PC-9 (cell line): Measurements from ENCODE around the gene APRT. TPM values are rescaled to one million over a fixed set of nuclear protein-coding genes. Genes with fewer than 3 reads are reported as not detected.

Source experiments
- BruUV-seq: library from RNA; stranded (reverse); fragments of 400-500 nt; replicated peaks from 2 replicates; lab custom pipeline; 2021; lab: Mats Ljungman, UMichigan
- CTCF ChIA-PET: fragments of 300-600 bp; sonication (Branson Sonifier 250); formaldehyde crosslinking; loops from one replicate; lab custom pipeline; 2022; ENCODE audit warnings: antibody characterized with exemption; lab: Charles Lee
- POLR2A ChIA-PET: fragments of 300-600 bp; sonication (Branson Sonifier 250); formaldehyde crosslinking; loops from one replicate; lab custom pipeline; 2022; ENCODE audit warnings: antibody characterized with exemption; ENCODE audit not compliant: unreplicated experiment; lab: Charles Lee
- DNase-seq, 2 experiments: peaks; one replicate each; pipeline versions ENCODE4 v3.0.0 to v3.0.0-alpha.2; 2015 to 2022; ENCODE audit warnings: mixed read lengths in 1 of 2
- H2AFZ ChIP-seq: fragments of 200-600 bp; sonication (generic); 2 replicates; pipeline ENCODE4 v1.8.1; 2017; ENCODE audit warnings: antibody characterized with exemption
- H3F3A ChIP-seq: fragments of 200-600 bp; sonication (generic); 2 replicates; pipeline ENCODE4 v1.8.1; 2017; ENCODE audit warnings: antibody characterized with exemption, mild to moderate bottlenecking, low read depth; ENCODE audit not compliant: insufficient read depth
- H3K27ac ChIP-seq: fragments of 200-600 bp; sonication (generic); 2 replicates; pipeline ENCODE4 v1.6.1; 2016; ENCODE audit warnings: mixed run types
- H3K27me3 ChIP-seq: fragments of 200-600 bp; sonication (generic); 2 replicates; pipeline ENCODE4 v1.6.1; 2016; ENCODE audit warnings: low read depth, mixed run types; ENCODE audit not compliant: insufficient read depth
- H3K36me3 ChIP-seq: fragments of 200-600 bp; sonication (generic); 2 replicates; pipeline ENCODE4 v1.6.1; 2016; ENCODE audit warnings: low read depth, mixed run types
- H3K4me1 ChIP-seq: fragments of 200-600 bp; sonication (generic); replicated peaks from 2 replicates; pipeline ENCODE4 v1.6.1; 2016; ENCODE audit warnings: mixed run types; ENCODE audit not compliant: insufficient read depth
- H3K4me2 ChIP-seq: fragments of 200-600 bp; sonication (generic); 2 replicates; pipeline ENCODE4 v1.6.1; 2017; ENCODE audit warnings: mixed run types
- H3K4me3 ChIP-seq: fragments of 200-600 bp; sonication (generic); 2 replicates; pipeline ENCODE4 v1.6.1; 2016; ENCODE audit warnings: mixed run types
- H3K79me2 ChIP-seq: fragments of 200-600 bp; sonication (generic); 2 replicates; pipeline ENCODE4 v1.6.1; 2017; ENCODE audit warnings: low read depth, mixed run types
- H3K9me2 ChIP-seq: fragments of 200-600 bp; sonication (generic); 2 replicates; pipeline ENCODE4 v1.8.1; 2017; ENCODE audit warnings: mild to moderate bottlenecking; ENCODE audit not compliant: insufficient read depth
- H3K9me3 ChIP-seq: fragments of 200-600 bp; sonication (generic); 2 replicates; pipeline ENCODE4 v1.8.1; 2016; ENCODE audit warnings: low read depth; ENCODE audit not compliant: insufficient read depth
- H4K20me1 ChIP-seq: fragments of 200-600 bp; sonication (generic); 2 replicates; pipeline ENCODE4 v1.8.1; 2017; ENCODE audit not compliant: insufficient read depth
- EZH2 ChIP-seq: fragments of 200-600 bp; sonication (generic); IDR thresholded peaks from 2 replicates; pipeline ENCODE4 v1.8.0; 2017; ENCODE audit warnings: antibody characterized with exemption, low read depth
- intact Hi-C: fragments of 100-400 bp; cut with micrococcal nuclease; formaldehyde crosslinking; loops from one replicate; pipeline ENCODE4 v1.10.0; 2022; ENCODE audit not compliant: unreplicated experiment
- total RNA-seq: library from RNA; stranded (reverse); gene quantifications from 2 replicates; pipeline ENCODE4 v1.2.3, GENCODE V29; 2021
- TF ChIP-seq, protein P1 (sequence below): fragments of 200-600 bp; sonication (generic); conservative IDR thresholded peaks from 2 replicates; pipeline ENCODE4 v1.6.1; 2017; ENCODE audit warnings: mixed run types, antibody characterized with exemption, mild to moderate bottlenecking, moderate library complexity

The APRT gene
- total RNA-seq, 1 experiment from 2014 or later: 213 TPM

GRCh38 chr16:88851616-88852015, 39.9 kb upstream of the APRT start:
- intact Hi-C loops: loop anchor here (10.0 kb wide), 1 partner anchor 73 kb away; no protein-coding TSS in a partner anchor
- Histone ChIP-seq H3K27ac (no peak overlapping the region), H3K9me2 (no peaks in the 10 kb centered on the region), H2AFZ (no peak overlapping the region), H4K20me1 (no peaks in the 10 kb centered on the region), H3K4me3 (no peak overlapping the region), H3F3A (no peaks in the 10 kb centered on the region), H3K4me2 (no peak overlapping the region), H3K4me1 (no peaks in the 10 kb centered on the region), H3K36me3 (no peaks in the 10 kb centered on the region), H3K79me2 (no peaks in the 10 kb centered on the region), H3K9me3 (no peaks in the 10 kb centered on the region), H3K27me3 (no peaks in the 10 kb centered on the region)
- ChIA-PET POLR2A (no interaction called here), CTCF (no interaction called here)
- TF ChIP-seq, protein P1, sequence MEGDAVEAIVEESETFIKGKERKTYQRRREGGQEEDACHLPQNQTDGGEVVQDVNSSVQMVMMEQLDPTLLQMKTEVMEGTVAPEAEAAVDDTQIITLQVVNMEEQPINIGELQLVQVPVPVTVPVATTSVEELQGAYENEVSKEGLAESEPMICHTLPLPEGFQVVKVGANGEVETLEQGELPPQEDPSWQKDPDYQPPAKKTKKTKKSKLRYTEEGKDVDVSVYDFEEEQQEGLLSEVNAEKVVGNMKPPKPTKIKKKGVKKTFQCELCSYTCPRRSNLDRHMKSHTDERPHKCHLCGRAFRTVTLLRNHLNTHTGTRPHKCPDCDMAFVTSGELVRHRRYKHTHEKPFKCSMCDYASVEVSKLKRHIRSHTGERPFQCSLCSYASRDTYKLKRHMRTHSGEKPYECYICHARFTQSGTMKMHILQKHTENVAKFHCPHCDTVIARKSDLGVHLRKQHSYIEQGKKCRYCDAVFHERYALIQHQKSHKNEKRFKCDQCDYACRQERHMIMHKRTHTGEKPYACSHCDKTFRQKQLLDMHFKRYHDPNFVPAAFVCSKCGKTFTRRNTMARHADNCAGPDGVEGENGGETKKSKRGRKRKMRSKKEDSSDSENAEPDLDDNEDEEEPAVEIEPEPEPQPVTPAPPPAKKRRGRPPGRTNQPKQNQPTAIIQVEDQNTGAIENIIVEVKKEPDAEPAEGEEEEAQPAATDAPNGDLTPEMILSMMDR: no peak
- no peak for TF ChIP-seq EZH2
- BruUV-seq: no TSS peak
- DNase-seq: no peak

DNA sequence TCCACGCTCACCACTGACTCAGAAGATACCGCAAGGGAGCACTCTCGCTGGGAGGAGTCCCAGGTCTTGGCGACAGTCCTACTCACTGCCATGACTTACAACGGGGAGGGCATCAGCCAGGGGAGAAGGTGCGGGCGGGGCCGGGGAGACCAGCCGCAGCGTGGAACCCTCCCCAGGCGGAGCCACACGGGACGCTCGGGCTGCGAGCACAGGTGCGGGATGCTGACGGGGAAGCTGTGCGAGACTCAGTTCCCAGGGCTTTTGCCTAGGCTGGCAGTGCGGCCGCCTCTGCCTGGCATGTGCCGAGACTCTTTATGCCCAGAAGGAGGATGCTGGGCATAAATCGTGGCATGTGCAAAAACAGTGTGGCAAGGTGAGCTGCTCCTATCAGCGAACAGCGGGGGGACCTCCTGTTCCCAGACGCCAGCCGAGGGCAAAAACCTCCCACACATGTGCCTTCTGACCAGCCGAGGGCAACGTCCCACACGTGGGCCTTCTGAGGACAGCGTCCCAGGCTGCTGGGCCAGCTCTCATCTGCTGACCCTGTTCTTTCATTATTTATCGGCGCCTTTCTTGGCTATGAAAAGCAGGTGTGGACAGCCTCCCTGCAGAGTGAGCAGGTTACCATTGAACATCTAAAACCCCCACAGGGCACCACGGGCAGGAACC, 38.9 kb upstream of the APRT start:
- Histone ChIP-seq H3K4me2 (no peak overlapping the region), H3K36me3 (no peaks in the 10 kb centered on the region), H2AFZ (no peak overlapping the region), H3K9me2 (no peaks in the 10 kb centered on the region), H3K27me3 (no peaks in the 10 kb centered on the region), H4K20me1 (no peaks in the 10 kb centered on the region), H3K4me1 (no peaks in the 10 kb centered on the region), H3K79me2 (no peaks in the 10 kb centered on the region), H3F3A (no peaks in the 10 kb centered on the region), H3K9me3 (no peaks in the 10 kb centered on the region), H3K27ac (no peak overlapping the region), H3K4me3 (no peak overlapping the region)
- DNase-seq: no peak
- POLR2A ChIA-PET: no interaction called here
- BruUV-seq: no TSS peak
- TF ChIP-seq EZH2: no peak
- TF ChIP-seq, protein P1: no peak
- CTCF ChIA-PET: no interaction called here
- intact Hi-C loops: loop anchor here (10.0 kb wide), 1 partner anchor 74 kb away; no protein-coding TSS in a partner anchor

GRCh38 chr16:88848557-88848956, 36.8 kb upstream of the APRT start:
- ChIA-PET POLR2A (no interaction called here), CTCF (no interaction called here)
- Histone ChIP-seq H3K4me1 (no peaks in the 10 kb centered on the region), H2AFZ (no peak overlapping the region), H3K4me2 (no peak overlapping the region), H3K9me3 (no peaks in the 10 kb centered on the region), H3F3A (no peaks in the 10 kb centered on the region), H3K36me3 (no peaks in the 10 kb centered on the region), H4K20me1 (no peaks in the 10 kb centered on the region), H3K27me3 (no peaks in the 10 kb centered on the region), H3K4me3 (no peak overlapping the region), H3K27ac (no peak overlapping the region), H3K79me2 (no peaks in the 10 kb centered on the region), H3K9me2 (no peaks in the 10 kb centered on the region)
- DNase-seq: no peak
- intact Hi-C loops: no loop called here
- TF ChIP-seq EZH2: no peak
- TF ChIP-seq, protein P1: no peak
- no TSS peak for BruUV-seq
